GM23338 (cell line): ENCODE data around the gene STK32C. TPM values are rescaled to one million over a fixed set of nuclear protein-coding genes. Genes with fewer than 3 reads are reported as not detected.

Experiments used
- ATAC-seq: fragments of 200-7000 bp; cut with Tn5 transposase; 3 replicates; pipeline ENCODE4 v1.9.1; 2020
- DNase-seq: peaks from one replicate; pipeline ENCODE4 v3.0.0-alpha.2; 2015; ENCODE audit warnings: low spot score
- H2AFZ ChIP-seq: fragments of 200-600 bp; sonication (generic); 2 replicates; pipeline ENCODE4 v1.8.0; 2016; ENCODE audit warnings: antibody characterized with exemption, mild to moderate bottlenecking, moderate library complexity
- H3F3A ChIP-seq: fragments of 200-600 bp; sonication (generic); replicated peaks from 2 replicates; pipeline ENCODE4 v1.8.0; 2017; ENCODE audit warnings: antibody characterized with exemption, mixed run types, low read depth
- H3K27ac ChIP-seq: fragments of 200-600 bp; sonication (generic); 2 replicates; pipeline ENCODE4 v1.6.1; 2016; ENCODE audit warnings: low read depth
- H3K27me3 ChIP-seq: fragments of 200-600 bp; sonication (generic); 2 replicates; pipeline ENCODE4 v1.8.0; 2016; ENCODE audit warnings: mild to moderate bottlenecking, mixed run types, moderate library complexity; ENCODE audit not compliant: insufficient read depth
- H3K36me3 ChIP-seq: fragments of 200-600 bp; sonication (generic); 2 replicates; pipeline ENCODE4 v1.8.0; 2016; ENCODE audit warnings: mild to moderate bottlenecking; ENCODE audit not compliant: insufficient read depth
- H3K4me1 ChIP-seq: fragments of 200-600 bp; sonication (generic); 2 replicates; pipeline ENCODE4 v1.8.0; 2016; ENCODE audit warnings: mild to moderate bottlenecking, moderate library complexity; ENCODE audit not compliant: insufficient read depth
- H3K4me2 ChIP-seq: fragments of 200-600 bp; sonication (generic); 2 replicates; pipeline ENCODE4 v1.7.1; 2017; ENCODE audit warnings: mixed run types
- H3K4me3 ChIP-seq: fragments of 200-600 bp; sonication (generic); 2 replicates; pipeline ENCODE4 v1.6.1; 2016; ENCODE audit warnings: mixed run types
- H3K79me2 ChIP-seq: fragments of 200-600 bp; sonication (generic); replicated peaks from 2 replicates; pipeline ENCODE4 v1.8.0; 2017; ENCODE audit warnings: mild to moderate bottlenecking; ENCODE audit not compliant: insufficient read depth
- H3K9me2 ChIP-seq: fragments of 200-600 bp; sonication (generic); 2 replicates; pipeline ENCODE4 v1.8.0; 2017; ENCODE audit not compliant: insufficient read depth
- H4K20me1 ChIP-seq: fragments of 200-600 bp; sonication (generic); replicated peaks from 2 replicates; pipeline ENCODE4 v1.8.0; 2017; ENCODE audit warnings: mild to moderate bottlenecking; ENCODE audit not compliant: insufficient read depth
- H3K27ac Mint-ChIP-seq: 2 replicates; pipeline ENCODE4 v1.8.0; 2020; ENCODE audit warnings: inconsistent platforms, mild to moderate bottlenecking, moderate library complexity, mixed read lengths
- H3K27me3 Mint-ChIP-seq: 3 replicates; pipeline ENCODE4 v1.8.0; 2022; ENCODE audit warnings: low read depth, mild to moderate bottlenecking, moderate library complexity, mixed read lengths, inconsistent platforms; ENCODE audit not compliant: insufficient read depth, poor library complexity
- H3K36me3 Mint-ChIP-seq: 3 replicates; pipeline ENCODE4 v1.8.0; 2021; ENCODE audit warnings: low read depth, mild to moderate bottlenecking, inconsistent platforms, moderate library complexity, mixed read lengths
- H3K4me1 Mint-ChIP-seq: 3 replicates; pipeline ENCODE4 v1.8.0; 2020; ENCODE audit warnings: mild to moderate bottlenecking, inconsistent platforms, mixed read lengths
- H3K4me3 Mint-ChIP-seq: 3 replicates; pipeline ENCODE4 v1.8.0; 2021; ENCODE audit warnings: moderate library complexity, mild to moderate bottlenecking, inconsistent platforms, mixed read lengths
- H3K9me3 Mint-ChIP-seq: 3 replicates; pipeline ENCODE4 v1.8.0; 2020; ENCODE audit warnings: moderate library complexity, mild to moderate bottlenecking, inconsistent platforms, mixed read lengths
- CREB1 ChIP-seq: fragments of 250-450 bp; sonication (Bioruptor Pico); IDR thresholded peaks from 2 replicates; pipeline ENCODE4 v1.5.0; 2020; ENCODE audit warnings: low read depth, mild to moderate bottlenecking, moderate library complexity
- CTCF ChIP-seq, 2 experiments: fragments of 200-600 bp in 1 of 2; sonication (generic) in 1 of 2; conservative IDR thresholded peaks; 2 replicates each; pipeline versions ENCODE4 v1.5.1 to v1.6.1; 2016 to 2017; ENCODE audit warnings: antibody characterized with exemption in 2 of 2, low read depth in 2 of 2, mild to moderate bottlenecking in 2 of 2, moderate library complexity in 1 of 2
- EZH2 ChIP-seq: fragments of 200-600 bp; sonication (generic); IDR thresholded peaks from one replicate; pipeline ENCODE4 v1.8.0; 2017; ENCODE audit warnings: antibody characterized with exemption, mild to moderate bottlenecking, low read depth; ENCODE audit not compliant: unreplicated experiment
- EZH2phosphoT487 ChIP-seq: fragments of 200-600 bp; sonication (generic); IDR thresholded peaks from one replicate; pipeline ENCODE4 v1.8.1; 2018; ENCODE audit warnings: antibody characterized with exemption; ENCODE audit not compliant: unreplicated experiment
- REST ChIP-seq: IDR thresholded peaks from one replicate; pipeline ENCODE4 v1.6.1; 2018; ENCODE audit warnings: antibody characterized with exemption; ENCODE audit not compliant: unreplicated experiment
- ZNF114 ChIP-seq: fragments of 250-450 bp; sonication (Bioruptor Pico); IDR thresholded peaks from 2 replicates; pipeline ENCODE4 v1.5.0; 2020; ENCODE audit warnings: mild to moderate bottlenecking, moderate library complexity
- ZNF331 ChIP-seq: fragments of 250-450 bp; sonication (Bioruptor Pico); IDR thresholded peaks from 2 replicates; pipeline ENCODE4 v1.5.0; 2020; ENCODE audit warnings: low read depth, mild to moderate bottlenecking, moderate library complexity
- ZNF462 ChIP-seq: fragments of 250-450 bp; sonication (Bioruptor Pico); IDR thresholded peaks from 2 replicates; pipeline ENCODE4 v1.5.0; 2020; ENCODE audit warnings: mild to moderate bottlenecking, moderate library complexity
- polyA plus RNA-seq: library from polyadenylated mRNA; unstranded; fragments of >200 nt; fragmentation: Nextera tagmentation; extraction: Ambion mirVana; gene quantifications from 2 replicates; pipeline ENCODE4 v1.2.1, GENCODE V29; 2016
- total RNA-seq: library from RNA; depleted of rRNA; stranded (reverse); fragments of >200 nt; shearing (Covaris generic); gene quantifications from 2 replicates; pipeline ENCODE4 v1.2.3, GENCODE V29; 2014

STK32C gene
- total and polyA plus RNA-seq, 2 experiments from 2014 or later, result 10.2 to 20.5 TPM

- TF ChIP-seq CTCF (conservative IDR thresholded peaks at IDR 0.05; ENCODE audit: low read depth in 2 of 2) (peak; percentile 18 to 50; a peak in 3 of 4 replicates), CREB1 (CRISPR knock-in tag) (no peak)
- Histone ChIP-seq H3K27me3 (no peaks in the 10 kb centered on the region), H3K4me1 (no peaks in the 10 kb centered on the region), H3K4me3 (no peak overlapping the region), H3F3A (no peaks in the 10 kb centered on the region), H3K27ac (no peak overlapping the region), H3K79me2 (no peaks in the 10 kb centered on the region), H3K36me3 (no peaks in the 10 kb centered on the region), H4K20me1 (no peaks in the 10 kb centered on the region), H3K4me2 (no peak overlapping the region), H2AFZ (no peak overlapping the region), H3K9me2 (no peaks in the 10 kb centered on the region)
- peak; percentile 25 for DNase-seq
- H3K27me3 Mint-ChIP-seq, result peaks cover 4% of the 10 kb centered on the region
- H3K9me3 Mint-ChIP-seq, result no peaks in the 10 kb centered on the region
- H3K4me1 Mint-ChIP-seq, result no peaks in the 10 kb centered on the region
- H3K4me3 Mint-ChIP-seq, result no peak overlapping the region
- ATAC-seq, result peak; percentile 45
- H3K36me3 Mint-ChIP-seq, result no peaks in the 10 kb centered on the region
- H3K27ac Mint-ChIP-seq, result no peak overlapping the region
Observed at GRCh38 chr10:132204781-132205473, 102.8 kb downstream of the STK32C start.

GRCh38 chr10:132204078-132204780 is 103.5 kb downstream of the STK32C start:
- Mint-ChIP-seq H3K27me3 (peaks cover 4% of the 10 kb centered on the region), H3K27ac (no peak overlapping the region), H3K9me3 (no peaks in the 10 kb centered on the region), H3K36me3 (no peaks in the 10 kb centered on the region), H3K4me1 (no peaks in the 10 kb centered on the region), H3K4me3 (no peak overlapping the region)
- H3K79me2 ChIP-seq, result no peaks in the 10 kb centered on the region
- H4K20me1 ChIP-seq, result no peaks in the 10 kb centered on the region
- no peaks in the 10 kb centered on the region for H3K4me1 ChIP-seq
- ATAC-seq (no peak), DNase-seq (no peak)
- no peaks in the 10 kb centered on the region for H3F3A ChIP-seq
- H3K27me3 ChIP-seq, result no peaks in the 10 kb centered on the region
- no peaks in the 10 kb centered on the region for H3K36me3 ChIP-seq
- H3K27ac ChIP-seq, result no peak overlapping the region
- no peak overlapping the region for H2AFZ ChIP-seq
- H3K4me2 ChIP-seq, result no peak overlapping the region
- no peak overlapping the region for H3K4me3 ChIP-seq
- no peaks in the 10 kb centered on the region for H3K9me2 ChIP-seq
- TF ChIP-seq ZNF462 (CRISPR knock-in tag), result no peak
- TF ChIP-seq ZNF331 (CRISPR knock-in tag), result no peak
- no peak for TF ChIP-seq REST
- TF ChIP-seq EZH2, result no peak
- TF ChIP-seq EZH2phosphoT487, result no peak
- no peak for TF ChIP-seq ZNF114 (CRISPR knock-in tag)
- no peak for TF ChIP-seq CREB1 (CRISPR knock-in tag)
